Urinary bladder (tissue), 4 donors: ENCODE data around the gene RNASET2. TPM values are rescaled to one million over a fixed set of nuclear protein-coding genes. Genes with fewer than 3 reads are reported as not detected.
"Not testable (repeated sequence)": the region's sequence is repeated elsewhere in the genome, so short reads cannot be mapped to it uniquely, and the experiment has no call there.

Source experiments
- DNase-seq: peaks from one replicate; pipeline ENCODE4 v3.0.0-alpha.2; 2015; ENCODE audit errors: extremely low spot score
- H3K27ac ChIP-seq: one replicate; pipeline ENCODE4 v1.5.1; 2013; ENCODE audit warnings: low read depth, mild to moderate bottlenecking, moderate library complexity
- H3K36me3 ChIP-seq: one replicate; pipeline ENCODE4 v1.6.1; 2013; ENCODE audit warnings: mild to moderate bottlenecking, moderate library complexity; ENCODE audit not compliant: insufficient read depth
- H3K4me1 ChIP-seq: one replicate; pipeline ENCODE4 v1.6.1; 2013; ENCODE audit warnings: mild to moderate bottlenecking, moderate library complexity; ENCODE audit not compliant: insufficient read depth
- H3K4me3 ChIP-seq: one replicate; pipeline ENCODE4 v1.5.1; 2013; ENCODE audit warnings: low read depth, low read length
- WGBS: extraction: QIAGEN DNeasy Blood & Tissue Kit; methylation state at CpG from one replicate; pipeline ENCODE4 v1.1.7; 2013; 5-methylcytosine and 5-hydroxymethylcytosine counted together
- polyA plus RNA-seq: library from polyadenylated mRNA; stranded (reverse); fragments of 200-250 nt; gene quantifications from one replicate; pipeline ENCODE4 v1.2.3, GENCODE V29; 2013
- total RNA-seq: library from RNA; depleted of rRNA; stranded (reverse); fragments of >200 nt; gene quantifications from one replicate; pipeline ENCODE4 v1.2.3, GENCODE V29; 2014
- donor health status: healthy with polysubstance abuse.
- donor health status: healthy.

RNASET2 gene
- total and polyA plus RNA-seq, 2 donors: 42.8 to 54.5 TPM

GRCh38 chr6:166957805-166958076 lies 1.4 kb upstream of the RNASET2 start:
- Histone ChIP-seq H3K4me3 (no peak overlapping the region), H3K36me3 (no peaks in the 10 kb centered on the region), H3K4me1 (no peaks in the 10 kb centered on the region), H3K27ac (no peak overlapping the region)
- WGBS: 88% methylated on average over 5 of the region's 5 CpGs
- no peak for DNase-seq

GRCh38 chr6:166957087-166957804 lies 896 bp upstream of the RNASET2 start:
- WGBS: 9% methylated on average over 26 of the region's 26 CpGs
- DNase-seq: no peak

GRCh38 chr6:166955865-166956443 lies 396 bp downstream of the RNASET2 start:
- under 1% methylated on average over 54 of the region's 54 CpGs for WGBS
- Histone ChIP-seq H3K4me1 (no peaks in the 10 kb centered on the region), H3K36me3 (no peaks in the 10 kb centered on the region), H3K27ac (no peak overlapping the region), H3K4me3 (peak overlapping the region; percentile 84)
- no peak for DNase-seq

More at GRCh38 chr6:166957087-166957804, 896 bp upstream of the RNASET2 start:
- Histone ChIP-seq H3K36me3 (no peaks in the 10 kb centered on the region), H3K4me1 (no peaks in the 10 kb centered on the region), H3K27ac (peak overlapping the region; percentile 95), H3K4me3 (peak overlapping the region; percentile 84)

GRCh38 chr6:166955121-166955864 lies 1.1 kb downstream of the RNASET2 start:
- 57% methylated on average over 52 of the region's 52 CpGs for WGBS
- Histone ChIP-seq H3K27ac (no peak overlapping the region), H3K36me3 (no peaks in the 10 kb centered on the region), H3K4me3 (peak overlapping the region; percentile 84), H3K4me1 (no peaks in the 10 kb centered on the region)
- no peak for DNase-seq

- Histone ChIP-seq H3K27ac (no peak overlapping the region), H3K36me3 (no peaks in the 10 kb centered on the region), H3K4me3 (no peak overlapping the region), H3K4me1 (no peaks in the 10 kb centered on the region)
- no peak for DNase-seq
- WGBS: 84% methylated on average over 6 of the region's 6 CpGs
Measured at GRCh38 chr6:166954118-166954713, 2.1 kb downstream of the RNASET2 start.

GRCh38 chr6:166952567-166953486 lies 3.5 kb downstream of the RNASET2 start:
- Histone ChIP-seq H3K4me1 (no peaks in the 10 kb centered on the region), H3K4me3 (no peak overlapping the region), H3K36me3 (no peaks in the 10 kb centered on the region), H3K27ac (no peak overlapping the region)
- DNase-seq: no peak
- WGBS: 82% methylated on average over 17 of the region's 17 CpGs

GRCh38 chr6:166952121-166952520 lies 4.2 kb downstream of the RNASET2 start:
- no peak for DNase-seq
- 91% methylated on average over 12 of the region's 12 CpGs for WGBS
- no peaks in the 10 kb centered on the region for H3K36me3 ChIP-seq
- H3K4me1 ChIP-seq: no peaks in the 10 kb centered on the region
- H3K4me3 ChIP-seq: no peak overlapping the region
- no peak overlapping the region for H3K27ac ChIP-seq

GRCh38 chr6:166951670-166952060 lies 4.7 kb downstream of the RNASET2 start:
- H3K4me3 ChIP-seq: no peak overlapping the region
- 85% methylated on average over 3 of the region's 3 CpGs for WGBS
- no peaks in the 10 kb centered on the region for H3K4me1 ChIP-seq
- H3K27ac ChIP-seq: no peak overlapping the region
- H3K36me3 ChIP-seq: peaks cover 3% of the 10 kb centered on the region
- DNase-seq: no peak

GRCh38 chr6:166950892-166951669 lies 5.3 kb downstream of the RNASET2 start:
- not testable (repeated sequence) for DNase-seq, H3K27ac ChIP-seq, H3K4me3 ChIP-seq, H3K36me3 ChIP-seq, H3K4me1 ChIP-seq
- WGBS: 74% methylated on average over 17 of the region's 17 CpGs

- Histone ChIP-seq H3K4me3 (no peak overlapping the region), H3K36me3 (peaks cover 3% of the 10 kb centered on the region), H3K27ac (no peak overlapping the region), H3K4me1 (no peaks in the 10 kb centered on the region)
- DNase-seq: no peak
- WGBS: 82% methylated on average over 10 of the region's 10 CpGs
Measured at GRCh38 chr6:166950443-166950821, 5.9 kb downstream of the RNASET2 start.

- WGBS: 66% methylated on average over 9 of the region's 9 CpGs
- H3K36me3 ChIP-seq: peaks cover 3% of the 10 kb centered on the region
- H3K4me1 ChIP-seq: no peaks in the 10 kb centered on the region
- H3K27ac ChIP-seq: no peak overlapping the region
- no peak for DNase-seq
- H3K4me3 ChIP-seq: no peak overlapping the region
Measured at GRCh38 chr6:166949528-166950442, 6.6 kb downstream of the RNASET2 start.

GRCh38 chr6:166948724-166949123 lies 7.6 kb downstream of the RNASET2 start:
- not testable (repeated sequence) for H3K4me3 ChIP-seq, DNase-seq, H3K4me1 ChIP-seq, H3K27ac ChIP-seq, H3K36me3 ChIP-seq
- WGBS: 90% methylated on average over 6 of the region's 6 CpGs
